GM12892 (cell line): ENCODE measurements around the gene UPK3A.

ENCODE experiments used
- POLR2A ChIP-seq: IDR thresholded peaks from 2 replicates; pipeline ENCODE4 v1.6.1; 2011; ENCODE audit warnings: low read depth, low read length, control low read depth
- POLR2AphosphoS5 ChIP-seq: IDR thresholded peaks from 2 replicates; pipeline ENCODE4 v1.6.1; 2011; ENCODE audit warnings: low read depth, low read length, control low read depth

DNA sequence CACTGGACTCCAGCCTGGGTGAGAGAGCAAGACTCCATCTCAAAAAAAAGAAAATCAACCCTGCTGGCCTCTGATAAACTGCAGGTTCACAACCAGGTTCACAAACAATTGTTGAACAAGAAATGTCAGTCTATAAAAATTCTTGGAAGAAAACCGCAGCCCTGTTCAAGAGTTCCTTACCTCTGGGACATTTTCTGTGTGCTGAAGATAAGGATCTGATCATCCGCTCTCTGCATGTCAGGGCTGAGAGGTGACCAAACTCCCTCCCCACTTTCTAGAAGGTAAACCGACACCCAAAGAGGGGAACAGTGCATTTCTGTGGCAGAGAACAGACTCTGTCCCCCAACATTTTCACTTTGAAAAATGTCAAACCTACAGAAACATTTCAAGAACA, 4.2 kb upstream of the UPK3A start:
- no peak for TF ChIP-seq POLR2A
- TF ChIP-seq POLR2AphosphoS5, result no peak
